GM23338 (cell line): ENCODE data around the gene ATG9A. TPM values are rescaled to one million over a fixed set of nuclear protein-coding genes. Genes with fewer than 3 reads are reported as not detected.

Experiments used
- ATAC-seq: fragments of 200-7000 bp; cut with Tn5 transposase; 3 replicates; pipeline ENCODE4 v1.9.1; 2020
- DNase-seq: peaks from one replicate; pipeline ENCODE4 v3.0.0-alpha.2; 2015; ENCODE audit warnings: low spot score
- H2AFZ ChIP-seq: fragments of 200-600 bp; sonication (generic); 2 replicates; pipeline ENCODE4 v1.8.0; 2016; ENCODE audit warnings: antibody characterized with exemption, mild to moderate bottlenecking, moderate library complexity
- H3F3A ChIP-seq: fragments of 200-600 bp; sonication (generic); replicated peaks from 2 replicates; pipeline ENCODE4 v1.8.0; 2017; ENCODE audit warnings: antibody characterized with exemption, mixed run types, low read depth
- H3K27ac ChIP-seq: fragments of 200-600 bp; sonication (generic); 2 replicates; pipeline ENCODE4 v1.6.1; 2016; ENCODE audit warnings: low read depth
- H3K27me3 ChIP-seq: fragments of 200-600 bp; sonication (generic); 2 replicates; pipeline ENCODE4 v1.8.0; 2016; ENCODE audit warnings: mild to moderate bottlenecking, mixed run types, moderate library complexity; ENCODE audit not compliant: insufficient read depth
- H3K36me3 ChIP-seq: fragments of 200-600 bp; sonication (generic); 2 replicates; pipeline ENCODE4 v1.8.0; 2016; ENCODE audit warnings: mild to moderate bottlenecking; ENCODE audit not compliant: insufficient read depth
- H3K4me1 ChIP-seq: fragments of 200-600 bp; sonication (generic); 2 replicates; pipeline ENCODE4 v1.8.0; 2016; ENCODE audit warnings: mild to moderate bottlenecking, moderate library complexity; ENCODE audit not compliant: insufficient read depth
- H3K4me2 ChIP-seq: fragments of 200-600 bp; sonication (generic); 2 replicates; pipeline ENCODE4 v1.7.1; 2017; ENCODE audit warnings: mixed run types
- H3K4me3 ChIP-seq: fragments of 200-600 bp; sonication (generic); 2 replicates; pipeline ENCODE4 v1.6.1; 2016; ENCODE audit warnings: mixed run types
- H3K79me2 ChIP-seq: fragments of 200-600 bp; sonication (generic); replicated peaks from 2 replicates; pipeline ENCODE4 v1.8.0; 2017; ENCODE audit warnings: mild to moderate bottlenecking; ENCODE audit not compliant: insufficient read depth
- H3K9me2 ChIP-seq: fragments of 200-600 bp; sonication (generic); 2 replicates; pipeline ENCODE4 v1.8.0; 2017; ENCODE audit not compliant: insufficient read depth
- H4K20me1 ChIP-seq: fragments of 200-600 bp; sonication (generic); replicated peaks from 2 replicates; pipeline ENCODE4 v1.8.0; 2017; ENCODE audit warnings: mild to moderate bottlenecking; ENCODE audit not compliant: insufficient read depth
- H3K27ac Mint-ChIP-seq: 2 replicates; pipeline ENCODE4 v1.8.0; 2020; ENCODE audit warnings: inconsistent platforms, mild to moderate bottlenecking, moderate library complexity, mixed read lengths
- H3K27me3 Mint-ChIP-seq: 3 replicates; pipeline ENCODE4 v1.8.0; 2022; ENCODE audit warnings: low read depth, mild to moderate bottlenecking, moderate library complexity, mixed read lengths, inconsistent platforms; ENCODE audit not compliant: insufficient read depth, poor library complexity
- H3K36me3 Mint-ChIP-seq: 3 replicates; pipeline ENCODE4 v1.8.0; 2021; ENCODE audit warnings: low read depth, mild to moderate bottlenecking, inconsistent platforms, moderate library complexity, mixed read lengths
- H3K4me1 Mint-ChIP-seq: 3 replicates; pipeline ENCODE4 v1.8.0; 2020; ENCODE audit warnings: mild to moderate bottlenecking, inconsistent platforms, mixed read lengths
- H3K4me3 Mint-ChIP-seq: 3 replicates; pipeline ENCODE4 v1.8.0; 2021; ENCODE audit warnings: moderate library complexity, mild to moderate bottlenecking, inconsistent platforms, mixed read lengths
- H3K9me3 Mint-ChIP-seq: 3 replicates; pipeline ENCODE4 v1.8.0; 2020; ENCODE audit warnings: moderate library complexity, mild to moderate bottlenecking, inconsistent platforms, mixed read lengths
- CTCF ChIP-seq, 2 experiments: fragments of 200-600 bp in 1 of 2; sonication (generic) in 1 of 2; conservative IDR thresholded peaks; 2 replicates each; pipeline versions ENCODE4 v1.5.1 to v1.6.1; 2016 to 2017; ENCODE audit warnings: antibody characterized with exemption in 2 of 2, low read depth in 2 of 2, mild to moderate bottlenecking in 2 of 2, moderate library complexity in 1 of 2
- JUNB ChIP-seq: IDR thresholded peaks from one replicate; pipeline ENCODE4 v1.6.1; 2016; ENCODE audit warnings: antibody characterized with exemption; ENCODE audit not compliant: unreplicated experiment
- NANOG ChIP-seq: IDR thresholded peaks from 2 replicates; pipeline ENCODE4 v1.6.1; 2016; ENCODE audit warnings: antibody characterized with exemption, borderline replicate concordance
- POLR2AphosphoS5 ChIP-seq: IDR thresholded peaks from 2 replicates; pipeline ENCODE4 v1.6.1; 2016; ENCODE audit warnings: antibody characterized with exemption, low read depth
- ZNF114 ChIP-seq: fragments of 250-450 bp; sonication (Bioruptor Pico); IDR thresholded peaks from 2 replicates; pipeline ENCODE4 v1.5.0; 2020; ENCODE audit warnings: mild to moderate bottlenecking, moderate library complexity
- ZNF462 ChIP-seq: fragments of 250-450 bp; sonication (Bioruptor Pico); IDR thresholded peaks from 2 replicates; pipeline ENCODE4 v1.5.0; 2020; ENCODE audit warnings: mild to moderate bottlenecking, moderate library complexity
- polyA plus RNA-seq: library from polyadenylated mRNA; unstranded; fragments of >200 nt; fragmentation: Nextera tagmentation; extraction: Ambion mirVana; gene quantifications from 2 replicates; pipeline ENCODE4 v1.2.1, GENCODE V29; 2016
- total RNA-seq: library from RNA; depleted of rRNA; stranded (reverse); fragments of >200 nt; shearing (Covaris generic); gene quantifications from 2 replicates; pipeline ENCODE4 v1.2.3, GENCODE V29; 2014

The ATG9A gene
- total and polyA plus RNA-seq, 2 experiments from 2014 or later, result 20.7 to 54.2 TPM

GRCh38 chr2:219250049-219250781, 20.8 kb upstream of the ATG9A start:
- no peak overlapping the region for H3K27ac ChIP-seq
- H3K4me2 ChIP-seq, result no peak overlapping the region
- H3K4me1 ChIP-seq, result peaks cover 11% of the 10 kb centered on the region
- H3K4me3 ChIP-seq, result no peak overlapping the region
- DNase-seq (no peak), ATAC-seq (no peak)
- TF ChIP-seq ZNF114 (CRISPR knock-in tag), result no peak
- TF ChIP-seq ZNF462, result no peak
- no peak for TF ChIP-seq JUNB
- no peak for TF ChIP-seq POLR2AphosphoS5
- no peak for TF ChIP-seq NANOG
- TF ChIP-seq CTCF (conservative IDR thresholded peaks at IDR 0.05; ENCODE audit: low read depth in 2 of 2), result no peak
- Mint-ChIP-seq H3K9me3 (no peaks in the 10 kb centered on the region), H3K27me3 (peaks cover 29% of the 10 kb centered on the region), H3K4me1 (peaks cover 49% of the 10 kb centered on the region), H3K36me3 (peaks cover 44% of the 10 kb centered on the region), H3K27ac (peak overlapping the region; percentile 75; the same call in 1 of the 2 replicates), H3K4me3 (0 out of 3 replicates have a peak overlapping the region, but pooled peaks have one; percentile 18)
- H3K79me2 ChIP-seq, result 0 out of 2 replicates have a peak, but pooled peaks cover 4% of the 10 kb centered on the region
- H3K9me2 ChIP-seq, result no peaks in the 10 kb centered on the region
- H2AFZ ChIP-seq, result no peak overlapping the region
- H3K27me3 ChIP-seq, result peaks cover 29% of the 10 kb centered on the region
- no peaks in the 10 kb centered on the region; the same call in 1 of the 2 replicates for H3F3A ChIP-seq
- H3K36me3 ChIP-seq, result peaks cover 3% of the 10 kb centered on the region; the same call in 1 of the 2 replicates
- no peaks in the 10 kb centered on the region for H4K20me1 ChIP-seq
